HepG2 (cell line): Measurements from ENCODE around the gene ALDH7A1. TPM values are rescaled to one million over a fixed set of nuclear protein-coding genes. Genes with fewer than 3 reads are reported as not detected.

Experiments used
- ATAC-seq: fragments of 200-7000 bp; cut with Tn5 transposase; 3 replicates; pipeline ENCODE4 v1.9.1; 2020; ENCODE audit warnings: mild to moderate bottlenecking, moderate library complexity
- BruUV-seq: library from RNA; stranded (reverse); fragments of 400-500 nt; replicated peaks from 2 replicates; lab custom pipeline; 2021; lab: Mats Ljungman, UMichigan
- CTCF ChIA-PET: fragments of 300-600 bp; formaldehyde crosslinking; extraction: SDS; loops from one replicate; lab custom pipeline; 2021; ENCODE audit warnings: low total read pairs, inconsistent platforms, low intra/inter-chr PET ratio; lab: Yijun Ruan, JAX
- POLR2A ChIA-PET: fragments of 350-600 bp; sonication (Branson Sonifier 250); formaldehyde crosslinking; loops from one replicate; lab custom pipeline; 2020; ENCODE audit warnings: antibody characterized with exemption, inconsistent platforms; lab: Yijun Ruan, JAX
- DNase-seq: peaks from one replicate; pipeline ENCODE4 v3.0.0-alpha.2; 2015; ENCODE audit warnings: low spot score
- FAIRE-seq: peaks from 3 replicates; lab custom pipeline; 2011; peaks lifted over from hg19 to GRCh38; lab: Jason Lieb, UNC
- H2AFZ ChIP-seq: one replicate; pipeline ENCODE4 v1.6.1; 2011; ENCODE audit warnings: low read length, inconsistent platforms
- H3K27ac ChIP-seq: fragments of 300-600 bp; 3 replicates; pipeline ENCODE4 v1.8.0; 2011; ENCODE audit warnings: mixed run types, mild to moderate bottlenecking, mixed read lengths, low read length, inconsistent platforms; ENCODE audit not compliant: insufficient read depth; ENCODE audit errors: extremely low read length
- H3K27me3 ChIP-seq, 2 experiments: fragments of 200-600 bp in 1 of 2; 2 replicates in 1 of 2; 3 replicates in 1 of 2; pipeline versions ENCODE4 v1.6.0 to v1.8.0; 2011; ENCODE audit warnings: low read length in 2 of 2, mild to moderate bottlenecking in 2 of 2, moderate library complexity in 2 of 2, inconsistent platforms in 1 of 2; ENCODE audit not compliant: insufficient read depth in 2 of 2, control insufficient read depth in 1 of 2
- H3K36me3 ChIP-seq, 2 experiments: fragments of 200-600 bp in 1 of 2; replicated peaks in 1 of 2; 2 replicates in 1 of 2; 3 replicates in 1 of 2; pipeline versions ENCODE4 v1.5.1 to v1.8.0; 2011; ENCODE audit warnings: low read length in 2 of 2, inconsistent platforms in 1 of 2; ENCODE audit not compliant: insufficient read depth in 2 of 2, control insufficient read depth in 1 of 2
- H3K4me1 ChIP-seq: 2 replicates; pipeline ENCODE4 v1.5.1; 2012; ENCODE audit warnings: low read length, inconsistent platforms; ENCODE audit not compliant: insufficient read depth
- H3K4me2 ChIP-seq: 2 replicates; pipeline ENCODE4 v1.6.0; 2011; ENCODE audit warnings: low read depth, low read length, inconsistent platforms
- H3K4me3 ChIP-seq, 3 experiments: fragments of 200-600 bp in 1 of 3; sonication (generic), shearing (Covaris generic) in 1 of 3; replicated peaks in 1 of 3; 2 replicates each; pipeline ENCODE4 v1.5.1; 2011 to 2016; ENCODE audit warnings: low read length in 3 of 3, inconsistent platforms in 2 of 3, low read depth in 2 of 3, mild to moderate bottlenecking in 2 of 3, control low read depth in 1 of 3, mixed read lengths in 1 of 3; ENCODE audit not compliant: insufficient read depth in 1 of 3
- H3K79me2 ChIP-seq: one replicate; pipeline ENCODE4 v1.6.1; 2011; ENCODE audit warnings: low read length, inconsistent platforms; ENCODE audit not compliant: insufficient read depth
- H3K9ac ChIP-seq: 2 replicates; pipeline ENCODE4 v1.6.0; 2011; ENCODE audit warnings: mild to moderate bottlenecking, low read depth, low read length, inconsistent platforms; ENCODE audit not compliant: insufficient read depth
- H3K9me3 ChIP-seq: 2 replicates; pipeline ENCODE4 v1.5.1; 2012; ENCODE audit warnings: mild to moderate bottlenecking, low read length
- H4K20me1 ChIP-seq: 2 replicates; pipeline ENCODE4 v1.6.0; 2011; ENCODE audit warnings: inconsistent platforms, mild to moderate bottlenecking, low read length, moderate library complexity; ENCODE audit not compliant: insufficient read depth
- BORCS8-MEF2B ChIP-seq: sonication (generic); formaldehyde crosslinking; IDR thresholded peaks from 2 replicates; pipeline ENCODE4 v1.8.0; 2022; ENCODE audit warnings: mild to moderate bottlenecking, missing genetic modification reagents
- CCAR2 ChIP-seq: fragments of 200-400 bp; formaldehyde crosslinking; optimal IDR thresholded peaks from 2 replicates; pipeline ENCODE3; 2018; ENCODE audit warnings: low read depth, mild to moderate bottlenecking, low read length, moderate library complexity
- KLF15 ChIP-seq: sonication (generic); formaldehyde crosslinking; IDR thresholded peaks from 2 replicates; pipeline ENCODE4 v1.8.1; 2023; ENCODE audit warnings: borderline replicate concordance, mild to moderate bottlenecking, inconsistent platforms, missing genetic modification reagents, mixed read lengths
- MTF1 ChIP-seq: sonication (generic); formaldehyde crosslinking; IDR thresholded peaks from 2 replicates; pipeline ENCODE4 v1.5.0; 2020; ENCODE audit warnings: missing genetic modification reagents
- RBM22 ChIP-seq: fragments of 200-400 bp; formaldehyde crosslinking; optimal IDR thresholded peaks from 2 replicates; pipeline ENCODE3; 2017; ENCODE audit warnings: mild to moderate bottlenecking, low read length, moderate library complexity
- STAT5B ChIP-seq: sonication (generic); formaldehyde crosslinking; IDR thresholded peaks from 2 replicates; pipeline ENCODE4 v1.4.0; 2020; ENCODE audit warnings: missing genetic modification reagents
- ZKSCAN5 ChIP-seq: sonication (generic); formaldehyde crosslinking; IDR thresholded peaks from 2 replicates; pipeline ENCODE4 v1.5.1; 2020; ENCODE audit warnings: mild to moderate bottlenecking, missing genetic modification reagents
- ZNF260 ChIP-seq: sonication (generic); formaldehyde crosslinking; IDR thresholded peaks from 2 replicates; pipeline ENCODE4 v1.4.0; 2020; ENCODE audit warnings: missing genetic modification reagents, low read depth, mild to moderate bottlenecking, borderline replicate concordance
- ZNF317 ChIP-seq: sonication (generic); formaldehyde crosslinking; IDR thresholded peaks from 2 replicates; pipeline ENCODE4 v1.5.0; 2020; ENCODE audit warnings: mild to moderate bottlenecking, missing genetic modification reagents
- ZNF367 ChIP-seq: sonication (generic); formaldehyde crosslinking; IDR thresholded peaks from 2 replicates; pipeline ENCODE4 v1.4.0; 2020; ENCODE audit warnings: missing genetic modification reagents, borderline replicate concordance
- ZNF562 ChIP-seq: sonication (generic); formaldehyde crosslinking; IDR thresholded peaks from 2 replicates; pipeline ENCODE4 v1.8.0; 2022; ENCODE audit warnings: missing genetic modification reagents, borderline replicate concordance
- ZNF772 ChIP-seq: sonication (generic); formaldehyde crosslinking; IDR thresholded peaks from 2 replicates; pipeline ENCODE4 v1.5.0; 2020; ENCODE audit warnings: mild to moderate bottlenecking, missing genetic modification reagents
- ZNF777 ChIP-seq: sonication (generic); formaldehyde crosslinking; IDR thresholded peaks from 2 replicates; pipeline ENCODE4 v1.4.0; 2020; ENCODE audit warnings: missing genetic modification reagents
- WGBS: methylation state at CpG from one replicate; pipeline ENCODE4 v1.1.6; 2017; ENCODE audit warnings: low lambda C conversion rate; 5-methylcytosine and 5-hydroxymethylcytosine counted together
- in situ Hi-C: cut with HindIII; loops from 2 replicates; pipeline ENCODE4 v1.10.0; 2017; ENCODE audit warnings: low pct_unique_long_range_greater_than_20kb; ENCODE audit not compliant: extremely low pct_ligation_motif_present
- intact Hi-C: fragments of 100-400 bp; cut with micrococcal nuclease; formaldehyde crosslinking; loops from one replicate; pipeline ENCODE4 v1.10.0; 2022; ENCODE audit not compliant: unreplicated experiment
- polyA plus RNA-seq, 8 experiments: library from polyadenylated mRNA; depleted of rRNA in 3 of 8; stranded (reverse) in 7 of 8; unstranded in 1 of 8; fragments of >200 nt; fragmentation: Illumina TruSeq in 4 of 8; extraction: Trizol in 4 of 8; gene quantifications; 2 replicates each; pipeline versions ENCODE4 v1.2.1 to v1.2.3, GENCODE V29; 2011 to 2016; ENCODE audit warnings: low read depth in 4 of 8, missing spikeins in 1 of 8, mixed read lengths in 1 of 8; ENCODE audit not compliant: insufficient read depth in 1 of 8
- total RNA-seq, 5 experiments: library from RNA; depleted of rRNA; stranded (reverse); fragments of >200 nt; fragmentation: Illumina TruSeq; extraction: Trizol; gene quantifications; 2 replicates each; pipeline ENCODE4 v1.2.3, GENCODE V29; 2016; ENCODE audit warnings: low read depth in 1 of 5
- TF ChIP-seq, protein P1 (sequence below): sonication (generic); formaldehyde crosslinking; IDR thresholded peaks from 2 replicates; pipeline ENCODE4 v1.5.1; 2020; ENCODE audit warnings: mild to moderate bottlenecking, missing genetic modification reagents
- TF ChIP-seq, protein P2 (sequence below): sonication (generic); formaldehyde crosslinking; IDR thresholded peaks from 2 replicates; pipeline ENCODE4 v1.5.1; 2020; ENCODE audit warnings: missing genetic modification reagents, mild to moderate bottlenecking, borderline replicate concordance
- TF ChIP-seq, protein P3 (sequence below): sonication (generic); formaldehyde crosslinking; IDR thresholded peaks from 2 replicates; pipeline ENCODE4 v1.8.0; 2022; ENCODE audit warnings: mild to moderate bottlenecking, missing genetic modification reagents, moderate library complexity
- TF ChIP-seq, protein P4 (sequence below): IDR thresholded peaks from 2 replicates; pipeline ENCODE4 v1.6.1; 2016; ENCODE audit warnings: missing biosample characterization, missing genetic modification reagents, low read depth
- TF ChIP-seq, protein P5 (sequence below), 2 experiments: fragments of 450-650 bp in 1 of 2; sonication (generic) in 1 of 2; formaldehyde crosslinking; IDR thresholded peaks; 2 replicates each; pipeline versions ENCODE4 v1.5.0 to v1.8.0; 2020 to 2022; ENCODE audit warnings: mild to moderate bottlenecking in 1 of 2, missing genetic modification reagents in 1 of 2

ALDH7A1 gene
- total and polyA plus RNA-seq, 2 of the 13 experiments (the other 11 are each of a cell fraction or from before 2014, with no cell fraction given): 69.0 to 100 TPM

DNA sequence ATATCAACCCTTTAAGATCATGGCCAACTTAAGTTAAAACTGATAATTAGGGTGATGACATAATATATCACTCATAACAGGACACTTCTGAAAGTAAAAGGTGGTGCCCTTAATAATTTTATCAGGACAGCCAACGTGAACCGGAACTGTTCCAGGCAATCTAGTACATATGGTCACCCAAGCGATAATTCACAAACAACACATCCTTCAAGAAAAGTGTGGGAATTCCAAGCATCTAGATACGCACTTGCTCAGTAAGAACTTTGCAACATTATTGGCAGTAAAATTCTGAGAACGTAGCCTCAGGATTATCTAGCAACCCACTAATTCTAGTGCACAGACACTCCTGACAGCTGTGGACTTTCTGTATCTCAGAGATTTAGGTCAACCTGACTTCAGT is 85.7 kb downstream of the ALDH7A1 start:
- WGBS: 51% methylated on average over 5 of the region's 5 CpGs
- in situ Hi-C loops: no loop called here
- TF ChIP-seq ZKSCAN5 (CRISPR knock-in tag) (no peak), MTF1 (CRISPR knock-in tag) (no peak), RBM22 (no peak), ZNF367 (CRISPR knock-in tag) (no peak), ZNF562 (CRISPR knock-in tag) (no peak), BORCS8-MEF2B (CRISPR knock-in tag) (no peak), ZNF772 (CRISPR knock-in tag) (no peak), CCAR2 (no peak), STAT5B (CRISPR knock-in tag) (no peak), ZNF260 (CRISPR knock-in tag) (no peak), ZNF777 (no peak), KLF15 (CRISPR knock-in tag) (no peak), ZNF317 (CRISPR knock-in tag) (no peak)
- TF ChIP-seq, protein P1, sequence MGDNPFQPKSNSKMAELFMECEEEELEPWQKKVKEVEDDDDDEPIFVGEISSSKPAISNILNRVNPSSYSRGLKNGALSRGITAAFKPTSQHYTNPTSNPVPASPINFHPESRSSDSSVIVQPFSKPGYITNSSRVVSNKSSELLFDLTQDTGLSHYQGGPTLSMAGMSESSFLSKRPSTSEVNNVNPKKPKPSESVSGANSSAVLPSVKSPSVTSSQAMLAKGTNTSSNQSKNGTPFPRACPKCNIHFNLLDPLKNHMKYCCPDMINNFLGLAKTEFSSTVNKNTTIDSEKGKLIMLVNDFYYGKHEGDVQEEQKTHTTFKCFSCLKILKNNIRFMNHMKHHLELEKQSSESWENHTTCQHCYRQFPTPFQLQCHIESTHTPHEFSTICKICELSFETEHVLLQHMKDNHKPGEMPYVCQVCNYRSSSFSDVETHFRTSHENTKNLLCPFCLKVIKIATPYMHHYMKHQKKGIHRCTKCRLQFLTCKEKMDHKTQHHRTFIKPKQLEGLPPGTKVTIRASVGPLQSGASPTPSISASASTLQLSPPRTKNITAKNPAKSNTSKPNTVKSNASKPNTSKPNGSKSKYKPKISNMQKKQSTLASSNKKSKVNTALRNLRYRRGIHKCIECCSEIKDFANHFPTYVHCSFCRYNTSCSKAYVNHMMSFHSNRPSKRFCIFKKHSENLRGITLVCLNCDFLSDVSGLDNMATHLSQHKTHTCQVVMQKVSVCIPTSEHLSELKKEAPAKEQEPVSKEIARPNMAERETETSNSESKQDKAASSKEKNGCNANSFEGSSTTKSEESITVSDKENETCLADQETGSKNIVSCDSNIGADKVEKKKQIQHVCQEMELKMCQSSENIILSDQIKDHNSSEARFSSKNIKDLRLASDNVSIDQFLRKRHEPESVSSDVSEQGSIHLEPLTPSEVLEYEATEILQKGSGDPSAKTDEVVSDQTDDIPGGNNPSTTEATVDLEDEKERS (CRISPR knock-in tag): no peak
- TF ChIP-seq, protein P2, sequence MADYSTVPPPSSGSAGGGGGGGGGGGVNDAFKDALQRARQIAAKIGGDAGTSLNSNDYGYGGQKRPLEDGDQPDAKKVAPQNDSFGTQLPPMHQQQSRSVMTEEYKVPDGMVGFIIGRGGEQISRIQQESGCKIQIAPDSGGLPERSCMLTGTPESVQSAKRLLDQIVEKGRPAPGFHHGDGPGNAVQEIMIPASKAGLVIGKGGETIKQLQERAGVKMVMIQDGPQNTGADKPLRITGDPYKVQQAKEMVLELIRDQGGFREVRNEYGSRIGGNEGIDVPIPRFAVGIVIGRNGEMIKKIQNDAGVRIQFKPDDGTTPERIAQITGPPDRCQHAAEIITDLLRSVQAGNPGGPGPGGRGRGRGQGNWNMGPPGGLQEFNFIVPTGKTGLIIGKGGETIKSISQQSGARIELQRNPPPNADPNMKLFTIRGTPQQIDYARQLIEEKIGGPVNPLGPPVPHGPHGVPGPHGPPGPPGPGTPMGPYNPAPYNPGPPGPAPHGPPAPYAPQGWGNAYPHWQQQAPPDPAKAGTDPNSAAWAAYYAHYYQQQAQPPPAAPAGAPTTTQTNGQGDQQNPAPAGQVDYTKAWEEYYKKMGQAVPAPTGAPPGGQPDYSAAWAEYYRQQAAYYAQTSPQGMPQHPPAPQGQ: no peak
- TF ChIP-seq, protein P3, sequence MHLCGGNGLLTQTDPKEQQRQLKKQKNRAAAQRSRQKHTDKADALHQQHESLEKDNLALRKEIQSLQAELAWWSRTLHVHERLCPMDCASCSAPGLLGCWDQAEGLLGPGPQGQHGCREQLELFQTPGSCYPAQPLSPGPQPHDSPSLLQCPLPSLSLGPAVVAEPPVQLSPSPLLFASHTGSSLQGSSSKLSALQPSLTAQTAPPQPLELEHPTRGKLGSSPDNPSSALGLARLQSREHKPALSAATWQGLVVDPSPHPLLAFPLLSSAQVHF (CRISPR knock-in tag): no peak
- TF ChIP-seq, protein P4, sequence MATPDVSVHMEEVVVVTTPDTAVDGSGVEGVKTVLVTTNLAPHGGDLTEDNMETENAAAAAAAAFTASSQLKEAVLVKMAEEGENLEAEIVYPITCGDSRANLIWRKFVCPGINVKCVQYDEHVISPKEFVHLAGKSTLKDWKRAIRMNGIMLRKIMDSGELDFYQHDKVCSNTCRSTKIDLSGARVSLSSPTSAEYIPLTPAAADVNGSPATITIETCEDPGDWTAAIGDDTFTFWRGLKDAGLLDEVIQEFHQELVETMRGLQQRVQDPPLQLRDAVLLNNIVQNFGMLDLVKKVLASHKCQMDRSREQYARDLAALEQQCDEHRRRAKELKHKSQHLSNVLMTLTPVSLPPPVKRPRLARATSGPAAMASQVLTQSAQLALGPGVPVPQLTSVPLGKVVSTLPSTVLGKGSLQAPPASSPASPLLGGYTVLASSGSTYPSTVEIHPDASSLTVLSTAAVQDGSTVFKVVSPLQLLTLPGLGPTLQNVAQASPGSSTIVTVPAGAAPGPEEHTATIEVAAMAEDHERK: no peak
- TF ChIP-seq, protein P5, sequence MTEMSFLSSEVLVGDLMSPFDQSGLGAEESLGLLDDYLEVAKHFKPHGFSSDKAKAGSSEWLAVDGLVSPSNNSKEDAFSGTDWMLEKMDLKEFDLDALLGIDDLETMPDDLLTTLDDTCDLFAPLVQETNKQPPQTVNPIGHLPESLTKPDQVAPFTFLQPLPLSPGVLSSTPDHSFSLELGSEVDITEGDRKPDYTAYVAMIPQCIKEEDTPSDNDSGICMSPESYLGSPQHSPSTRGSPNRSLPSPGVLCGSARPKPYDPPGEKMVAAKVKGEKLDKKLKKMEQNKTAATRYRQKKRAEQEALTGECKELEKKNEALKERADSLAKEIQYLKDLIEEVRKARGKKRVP (CRISPR knock-in tag; IDR thresholded peaks at IDR 0.05): no peak

More for the DNA sequence above, 85.7 kb downstream of the ALDH7A1 start:
- no peaks in the 10 kb centered on the region for H4K20me1 ChIP-seq
- no peaks in the 10 kb centered on the region for H3K9me3 ChIP-seq
- POLR2A ChIA-PET: no interaction called here
- H3K4me3 ChIP-seq: no peak overlapping the region
- CTCF ChIA-PET: no interaction called here
- H3K4me1 ChIP-seq: peaks cover 9% of the 10 kb centered on the region; the same call in 1 of the 2 replicates
- H2AFZ ChIP-seq: no peak overlapping the region
- H3K36me3 ChIP-seq: no peaks in the 10 kb centered on the region
- FAIRE-seq (no peak), DNase-seq (no peak), ATAC-seq (no peak)
- H3K9ac ChIP-seq: no peak overlapping the region
- no peaks in the 10 kb centered on the region for H3K27me3 ChIP-seq
- no peak overlapping the region for H3K27ac ChIP-seq
- no peak overlapping the region for H3K4me2 ChIP-seq
- intact Hi-C loops: no loop called here
- H3K79me2 ChIP-seq: no peaks in the 10 kb centered on the region
- BruUV-seq: no TSS peak
